D721Med (cell line): ENCODE results near the gene DAPK1.

Experiments used
- DNase-seq: peaks from one replicate; pipeline ENCODE4 v3.0.0; 2011; ENCODE audit warnings: low spot score; ENCODE audit not compliant: insufficient read length
- FAIRE-seq: peaks from 2 replicates; lab custom pipeline; 2011; peaks lifted over from hg19 to GRCh38; lab: Jason Lieb, UNC
- CTCF ChIP-seq: IDR thresholded peaks from 2 replicates; pipeline ENCODE4 v1.5.1; 2012; ENCODE audit warnings: mild to moderate bottlenecking, control low read depth; ENCODE audit not compliant: insufficient read depth; ENCODE audit errors: missing control alignments

Gene DAPK1

GRCh38 chr9:87599901-87600610 is 102.4 kb downstream of the DAPK1 start:
- peak; percentile 21 for FAIRE-seq
- no peak for TF ChIP-seq CTCF
- no peak for DNase-seq

GRCh38 chr9:87601176-87601575 is 103.5 kb downstream of the DAPK1 start:
- no peak for FAIRE-seq
- TF ChIP-seq CTCF: no peak
- DNase-seq: no peak

GRCh38 chr9:87601595-87601994 is 103.9 kb downstream of the DAPK1 start:
- FAIRE-seq: no peak
- no peak for TF ChIP-seq CTCF
- DNase-seq: no peak

- no peak for TF ChIP-seq CTCF
- FAIRE-seq: peak; percentile 53
Observed at GRCh38 chr9:87602933-87603643, 105.4 kb downstream of the DAPK1 start.

GRCh38 chr9:87603854-87604490 is 106.3 kb downstream of the DAPK1 start:
- FAIRE-seq (no peak), DNase-seq (no peak)
- no peak for TF ChIP-seq CTCF

More at GRCh38 chr9:87602933-87603643, 105.4 kb downstream of the DAPK1 start:
- no peak for DNase-seq

- no peak for FAIRE-seq
- TF ChIP-seq CTCF: no peak
- no peak for DNase-seq
Observed at GRCh38 chr9:87604886-87605588, 107.4 kb downstream of the DAPK1 start.
